ENCODE measurements around the gene FSTL5. TPM values are rescaled to one million over a fixed set of nuclear protein-coding genes. Genes with fewer than 3 reads are reported as not detected.
A peak's percentile ranks its signal among the peaks of the same experiment; 100 is the strongest.
"Not testable (repeated sequence)": the region's sequence is repeated elsewhere in the genome, so short reads cannot be mapped to it uniquely, and the experiment has no call there.

Gene FSTL5
- not detected for total RNA-seq (2013)
- polyA plus RNA-seq (not detected), polyA minus RNA-seq (not detected in 2 replicates), total RNA-seq (0 to 2.3 (median 0.05) reads per million in 11 experiments)

- Mint-ChIP-seq H3K27ac (no peak within 1 kb of the TSS), H3K36me3 (no peaks in the 10 kb centered on the region), H3K4me3 (peak within 1 kb of the TSS; percentile 24 to 80), H3K27me3 (ENCODE audit: low read depth in 3 of 3) (peaks cover 11 to 18% (median 16%) of the 10 kb centered on the region in 3 donors), H3K4me1 (peaks cover 6% of the 10 kb centered on the region), H3K9me3 (peaks cover 0 to 2% (median 0%) of the 10 kb centered on the region in 7 donors)
- Histone ChIP-seq H3K9me3 (replicated peaks in 1 of 2; ENCODE audit: control insufficient read depth in 1 of 2, insufficient read depth in 1 of 2, low read length in 2 of 2) (no peaks in the 10 kb centered on the region), H3K79me2 (ENCODE audit: insufficient read depth, low read length) (no peaks in the 10 kb centered on the region), H3K9ac (ENCODE audit: insufficient read depth, low read length, poor library complexity, severe bottlenecking) (no peak within 1 kb of the TSS), H3K4me3 (replicated peaks in 1 of 3; ENCODE audit: low read depth in 2 of 3, low read length in 3 of 3) (peak within 1 kb of the TSS in 1 of 3 experiments; percentile 59), H4K20me1 (ENCODE audit: insufficient read depth, low read length) (no peaks in the 10 kb centered on the region), H3K27ac (ENCODE audit: low read depth in 1 of 2, low read length in 2 of 2) (no peak within 1 kb of the TSS), H3K4me2 (replicated peaks; ENCODE audit: extremely low read depth, low read length, poor library complexity, severe bottlenecking) (peak within 1 kb of the TSS; percentile 52), H2AFZ (ENCODE audit: insufficient read depth, low read depth, low read length, poor library complexity, severe bottlenecking) (no peak within 1 kb of the TSS), H3K27me3 (ENCODE audit: control insufficient read depth in 2 of 2, insufficient read depth in 2 of 2, low read length in 2 of 2) (peaks cover 6 to 20% of the 10 kb centered on the region in 2 donors), H3K4me1 (ENCODE audit: control insufficient read depth in 1 of 2, insufficient read depth in 2 of 2, low read length in 2 of 2) (peaks cover 0 to 3% of the 10 kb centered on the region in 2 donors), H3K36me3 (replicated peaks in 1 of 2; ENCODE audit: control insufficient read depth in 1 of 2, insufficient read depth in 2 of 2, low read length in 2 of 2) (no peaks in the 10 kb centered on the region)
- peak in 1 of 3 donors; percentile 14 for DNase-seq
- intact Hi-C loops (cut with micrococcal nuclease) = no loop called here
- 3% methylated on average over 21 of the region's 39 CpGs for WGBS (ENCODE audit: insufficient coverage)
- no peak for TF ChIP-seq CTCF (IDR thresholded peaks at IDR 0.05)
Measured at GRCh38 chr4:162163892-162164759, at the start of gene FSTL5. TSS of gene FSTL5 (minus strand) at chr4:162164000. CDS start at chr4:162111396, 52,604 bp downstream.

GRCh38 chr4:162209706-162210105, 45.9 kb upstream of the FSTL5 start:
- Histone ChIP-seq H3K9ac (ENCODE audit: insufficient read depth, low read length, poor library complexity, severe bottlenecking) (no peak overlapping the region), H3K4me2 (replicated peaks; ENCODE audit: extremely low read depth, low read length, poor library complexity, severe bottlenecking) (no peak overlapping the region), H3K79me2 (ENCODE audit: insufficient read depth, low read length) (no peaks in the 10 kb centered on the region), H3K4me3 (replicated peaks in 1 of 3; ENCODE audit: low read depth in 2 of 3, low read length in 3 of 3) (no peak overlapping the region), H3K27me3 (ENCODE audit: control insufficient read depth in 2 of 2, insufficient read depth in 2 of 2, low read length in 2 of 2) (no peaks in the 10 kb centered on the region), H3K4me1 (ENCODE audit: control insufficient read depth in 1 of 2, insufficient read depth in 2 of 2, low read length in 2 of 2) (no peaks in the 10 kb centered on the region), H2AFZ (ENCODE audit: insufficient read depth, low read depth, low read length, poor library complexity, severe bottlenecking) (no peak overlapping the region), H4K20me1 (ENCODE audit: insufficient read depth, low read length) (no peaks in the 10 kb centered on the region), H3K9me3 (replicated peaks in 1 of 2; ENCODE audit: control insufficient read depth in 1 of 2, insufficient read depth in 1 of 2, low read length in 2 of 2) (peaks cover 0 to 4% of the 10 kb centered on the region in 2 donors), H3K36me3 (replicated peaks in 1 of 2; ENCODE audit: control insufficient read depth in 1 of 2, insufficient read depth in 2 of 2, low read length in 2 of 2) (no peaks in the 10 kb centered on the region), H3K27ac (ENCODE audit: low read depth in 1 of 2, low read length in 2 of 2) (no peak overlapping the region)
- no peaks in the 10 kb centered on the region for H3K36me3 Mint-ChIP-seq
- H3K27me3 Mint-ChIP-seq (ENCODE audit: low read depth in 3 of 3) = no peaks in the 10 kb centered on the region
- intact Hi-C loops (cut with micrococcal nuclease) = no loop called here
- WGBS (ENCODE audit: insufficient coverage) = no CpG with 5 or more reads among the region's 2 CpGs
- no peaks in the 10 kb centered on the region for H3K4me1 Mint-ChIP-seq
- DNase-seq = no peak
- H3K27ac Mint-ChIP-seq = no peak overlapping the region
- H3K4me3 Mint-ChIP-seq = no peak overlapping the region
- no peak for TF ChIP-seq CTCF (IDR thresholded peaks at IDR 0.05)
- H3K9me3 Mint-ChIP-seq = peaks cover 0 to 3% (median 2%) of the 10 kb centered on the region in 7 donors

GRCh38 chr4:162203478-162203877, 39.7 kb upstream of the FSTL5 start:
- H3K4me1 Mint-ChIP-seq; H3K9ac ChIP-seq (ENCODE audit: insufficient read depth, low read length, poor library complexity, severe bottlenecking); H3K36me3 Mint-ChIP-seq; H3K4me2 ChIP-seq (replicated peaks; ENCODE audit: extremely low read depth, low read length, poor library complexity, severe bottlenecking); DNase-seq; H3K27me3 Mint-ChIP-seq (ENCODE audit: low read depth in 3 of 3); H3K4me3 ChIP-seq (replicated peaks in 1 of 3; ENCODE audit: low read depth in 2 of 3, low read length in 3 of 3); H3K27me3 ChIP-seq (ENCODE audit: control insufficient read depth in 2 of 2, insufficient read depth in 2 of 2, low read length in 2 of 2); H3K9me3 ChIP-seq (replicated peaks in 1 of 2; ENCODE audit: control insufficient read depth in 1 of 2, insufficient read depth in 1 of 2, low read length in 2 of 2); H3K79me2 ChIP-seq (ENCODE audit: insufficient read depth, low read length); H3K9me3 Mint-ChIP-seq; intact Hi-C loops (cut with micrococcal nuclease); H3K27ac Mint-ChIP-seq; H4K20me1 ChIP-seq (ENCODE audit: insufficient read depth, low read length); H3K4me1 ChIP-seq (ENCODE audit: control insufficient read depth in 1 of 2, insufficient read depth in 2 of 2, low read length in 2 of 2); H3K36me3 ChIP-seq (replicated peaks in 1 of 2; ENCODE audit: control insufficient read depth in 1 of 2, insufficient read depth in 2 of 2, low read length in 2 of 2); H2AFZ ChIP-seq (ENCODE audit: insufficient read depth, low read depth, low read length, poor library complexity, severe bottlenecking); H3K27ac ChIP-seq (ENCODE audit: low read depth in 1 of 2, low read length in 2 of 2); H3K4me3 Mint-ChIP-seq: not testable (repeated sequence)
- 96% methylated on average over 31 of the region's 32 CpGs for WGBS (ENCODE audit: insufficient coverage)
